Activated T-cell treated with anti-CD3 and anti-CD28 coated beads, Interleukin-2, amount 50 U/mL, for 4 hours (primary cell): ENCODE data around the gene CLIP3. TPM values are rescaled to one million over a fixed set of nuclear protein-coding genes. Genes with fewer than 3 reads are reported as not detected.

Source experiments
- ATAC-seq, 2 donors: fragments of 200-7000 bp; cut with Tn5 transposase; one replicate each; pipeline ENCODE4 v1.10.0; 2021
- DNase-seq: peaks from one replicate; pipeline ENCODE4 v3.0.0-alpha.2; 2020
- H3K27me3 Mint-ChIP-seq: one replicate; pipeline ENCODE4 v1.8.0; 2021; ENCODE audit warnings: low read depth, mixed read lengths
- H3K36me3 Mint-ChIP-seq: one replicate; pipeline ENCODE4 v1.8.0; 2022; ENCODE audit warnings: mixed read lengths; ENCODE audit not compliant: insufficient read depth
- H3K4me1 Mint-ChIP-seq: one replicate; pipeline ENCODE4 v1.8.0; 2021; ENCODE audit warnings: low read depth, mixed read lengths
- H3K4me3 Mint-ChIP-seq: one replicate; pipeline ENCODE4 v1.8.0; 2021; ENCODE audit warnings: mild to moderate bottlenecking, moderate library complexity, mixed read lengths
- H3K9me3 Mint-ChIP-seq: one replicate; pipeline ENCODE4 v1.8.0; 2021; ENCODE audit warnings: mixed read lengths
- total RNA-seq, 3 donors: library from RNA; stranded (reverse); gene quantifications; one replicate each; pipeline ENCODE4 v1.2.1, GENCODE V29; 2021

CLIP3 gene
- total RNA-seq, 3 donors from 2014 or later, result 0.33 to 1.4 (median 0.58) TPM

DNA sequence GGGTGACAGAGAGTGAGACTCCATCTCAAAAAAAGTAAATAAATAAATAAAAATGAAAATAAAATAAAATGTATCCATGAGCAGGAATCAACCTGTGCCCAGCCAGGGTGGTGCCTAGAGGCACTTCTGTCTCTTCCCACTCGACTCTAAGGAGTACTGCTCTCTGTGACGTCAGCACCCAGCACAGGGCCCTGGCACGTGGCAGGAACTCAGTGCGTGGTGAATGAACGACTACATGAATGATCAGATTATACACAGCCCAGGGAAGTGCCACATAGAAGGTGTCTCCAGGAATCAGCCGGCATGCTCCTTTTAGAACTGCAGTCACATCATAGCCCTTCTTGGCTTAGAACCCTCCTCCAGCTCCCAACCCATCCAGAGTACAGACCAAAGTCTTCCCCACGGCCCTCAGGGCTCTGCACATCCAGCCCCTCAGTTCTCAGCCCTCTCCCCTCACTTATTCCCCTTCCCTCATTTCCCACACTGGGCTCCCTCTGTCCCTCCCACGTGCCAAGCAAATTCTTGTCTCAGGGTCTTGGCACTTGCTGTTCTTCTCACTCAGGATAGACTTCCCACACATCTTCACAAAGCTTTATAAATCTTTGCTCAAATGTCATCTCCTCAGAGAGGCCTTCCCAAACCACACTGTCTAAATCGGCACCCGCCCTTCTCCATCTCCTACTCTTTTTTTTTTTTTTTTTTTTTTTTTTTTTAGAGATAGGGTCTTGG is 4.2 kb downstream of the CLIP3 start:
- ATAC-seq (no peak), DNase-seq (no peak)
- peaks cover 2% of the 10 kb centered on the region for H3K4me1 Mint-ChIP-seq
- peaks cover 2% of the 10 kb centered on the region for H3K27me3 Mint-ChIP-seq
- H3K9me3 Mint-ChIP-seq, result no peaks in the 10 kb centered on the region
- peaks cover 14% of the 10 kb centered on the region for H3K36me3 Mint-ChIP-seq
- H3K4me3 Mint-ChIP-seq, result no peak overlapping the region

DNA sequence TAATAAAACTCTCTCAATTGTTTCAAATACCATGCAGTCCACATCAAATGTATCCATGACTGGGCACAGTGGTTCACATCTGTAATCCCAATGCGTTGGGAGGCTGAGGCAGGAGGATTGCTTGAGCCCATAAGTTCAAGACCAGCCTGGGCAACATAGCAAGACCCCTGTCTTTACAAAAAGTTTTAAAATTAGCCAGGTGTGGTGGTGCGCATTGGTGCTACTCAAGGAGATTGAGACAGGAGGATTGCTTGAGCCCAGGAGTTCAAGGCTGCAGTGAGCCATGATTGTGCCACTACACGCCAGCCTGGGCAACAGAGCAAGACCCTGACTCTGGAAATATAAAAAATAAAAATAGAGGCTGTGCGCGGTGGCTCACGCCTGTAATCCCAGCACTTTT is 5.0 kb downstream of the CLIP3 start:
- DNase-seq, result no peak
- peaks cover 2% of the 10 kb centered on the region for H3K27me3 Mint-ChIP-seq
- ATAC-seq, result no peak
- no peak overlapping the region for H3K4me3 Mint-ChIP-seq
- peaks cover 19% of the 10 kb centered on the region for H3K36me3 Mint-ChIP-seq
- no peaks in the 10 kb centered on the region for H3K9me3 Mint-ChIP-seq
- H3K4me1 Mint-ChIP-seq, result peaks cover 2% of the 10 kb centered on the region

DNA sequence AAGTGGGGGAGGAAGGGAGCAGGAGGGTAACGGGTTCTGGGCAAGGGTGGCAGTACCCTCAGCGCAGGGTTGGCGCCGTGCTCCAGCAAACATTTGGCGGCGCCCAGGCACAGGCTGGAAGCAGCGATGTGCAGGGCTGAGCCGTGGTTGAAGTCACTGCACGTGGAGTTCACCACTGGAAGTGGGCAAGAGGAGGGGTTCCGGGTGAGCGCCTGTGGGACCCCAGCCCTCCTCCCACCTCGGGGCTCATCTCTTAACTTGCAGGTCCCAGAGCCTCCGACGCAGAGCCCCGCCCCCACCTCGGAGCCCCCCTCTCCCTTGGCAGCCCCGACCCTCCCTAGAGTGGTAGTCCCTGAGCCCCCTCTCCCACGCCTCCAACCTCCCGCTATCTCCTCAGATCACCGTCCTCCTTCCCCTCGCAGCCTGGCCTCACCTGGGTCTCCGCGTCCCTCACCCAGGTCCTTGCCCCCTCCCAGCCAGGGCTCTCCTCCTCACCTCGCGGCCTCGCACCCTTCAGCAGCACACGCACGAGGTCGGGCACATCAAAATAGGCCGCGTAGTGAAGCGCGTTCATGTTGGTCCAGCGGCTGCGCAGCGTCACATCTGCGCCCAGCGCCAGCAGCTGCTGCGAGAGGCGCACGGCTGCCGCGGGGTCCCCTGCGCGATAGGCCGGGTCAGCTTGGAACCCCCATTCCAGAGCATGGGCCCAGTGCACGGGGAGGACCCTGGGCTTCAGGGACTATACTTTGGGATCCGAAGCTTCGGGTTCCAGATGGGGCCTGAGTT is 6.4 kb downstream of the CLIP3 start:
- ATAC-seq (no peak), DNase-seq (no peak)
- H3K36me3 Mint-ChIP-seq, result peaks cover 19% of the 10 kb centered on the region
- no peaks in the 10 kb centered on the region for H3K27me3 Mint-ChIP-seq
- H3K4me3 Mint-ChIP-seq, result no peak overlapping the region
- no peaks in the 10 kb centered on the region for H3K4me1 Mint-ChIP-seq
- H3K9me3 Mint-ChIP-seq, result no peaks in the 10 kb centered on the region

DNA sequence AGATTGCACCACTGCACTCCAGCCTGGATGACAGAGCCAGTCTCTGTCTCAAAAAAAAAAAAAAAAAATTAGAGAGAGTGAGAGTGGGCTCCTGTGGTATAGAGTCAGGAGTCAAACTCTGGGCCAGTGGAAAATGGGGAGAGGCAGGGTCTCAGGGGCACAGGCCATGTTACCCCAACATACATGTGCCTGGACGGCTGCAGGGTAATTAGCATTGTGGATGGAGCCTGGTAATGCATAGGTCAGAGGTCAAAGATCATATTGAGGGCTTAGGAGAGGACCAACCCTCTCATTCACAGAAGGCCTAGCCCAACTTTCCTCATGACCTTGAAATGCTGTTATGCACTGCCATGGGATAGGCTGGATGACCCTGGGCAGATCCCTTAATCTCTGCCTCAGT is 7.1 kb downstream of the CLIP3 start:
- no peaks in the 10 kb centered on the region for H3K4me1 Mint-ChIP-seq
- no peak for ATAC-seq

DNA sequence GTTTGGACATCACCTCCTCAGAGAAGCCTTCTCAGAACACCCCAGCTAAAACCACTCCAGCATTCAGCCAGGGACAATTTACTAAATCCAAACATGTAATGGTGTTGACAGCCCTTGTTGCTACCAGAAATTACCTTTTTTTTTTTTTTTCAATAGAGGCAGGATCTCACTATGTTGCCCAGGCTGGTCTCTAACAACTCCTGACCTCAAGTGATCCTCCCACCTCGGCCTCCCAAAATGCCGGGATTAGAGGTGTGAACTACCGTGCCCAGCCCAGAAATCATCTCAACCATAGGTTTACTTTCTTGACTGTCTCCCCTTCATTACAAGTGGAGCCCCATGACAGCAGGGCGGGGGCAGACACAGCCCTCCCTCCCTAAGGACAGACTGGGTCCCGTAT is 9.2 kb downstream of the CLIP3 start:
- Mint-ChIP-seq H3K4me3 (no peak overlapping the region), H3K4me1 (no peaks in the 10 kb centered on the region), H3K9me3 (no peaks in the 10 kb centered on the region), H3K27me3 (no peaks in the 10 kb centered on the region), H3K36me3 (peaks cover 12% of the 10 kb centered on the region)
- ATAC-seq (no peak), DNase-seq (no peak)

More for the DNA sequence above, 7.1 kb downstream of the CLIP3 start:
- H3K36me3 Mint-ChIP-seq, result peaks cover 16% of the 10 kb centered on the region
- H3K27me3 Mint-ChIP-seq, result no peaks in the 10 kb centered on the region
- no peak overlapping the region for H3K4me3 Mint-ChIP-seq
- no peak for DNase-seq
- H3K9me3 Mint-ChIP-seq, result no peaks in the 10 kb centered on the region

DNA sequence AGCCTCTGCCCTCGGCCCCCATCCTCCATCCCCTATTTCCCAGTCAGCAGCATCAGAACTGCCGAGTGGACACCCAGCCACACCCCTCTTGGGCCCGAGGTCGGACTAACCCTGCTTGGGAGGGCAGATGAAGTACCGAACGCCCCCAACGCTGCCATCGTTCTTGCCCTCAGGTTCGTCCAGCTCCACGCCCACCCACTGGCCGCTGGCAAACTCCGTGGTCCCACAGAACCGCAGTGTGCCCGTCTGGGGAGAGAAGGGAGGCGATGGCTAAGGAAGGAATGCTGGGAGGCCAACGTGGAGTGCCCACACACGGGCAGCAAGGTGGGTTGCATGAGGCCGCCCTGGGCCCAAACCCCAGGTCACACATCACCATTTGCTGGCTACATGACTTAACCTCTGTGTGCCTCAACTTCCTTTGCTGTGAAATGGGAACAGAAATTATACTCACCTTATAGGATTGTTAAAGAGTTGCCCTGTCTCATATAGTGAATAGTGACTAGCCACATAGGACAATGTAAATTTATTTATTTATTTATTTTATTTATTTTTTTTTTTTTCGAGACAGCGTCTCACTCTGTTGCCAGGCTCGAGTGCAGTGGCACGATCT is 13.5 kb downstream of the CLIP3 start:
- Mint-ChIP-seq H3K36me3 (peaks cover 12% of the 10 kb centered on the region), H3K4me3 (no peak overlapping the region), H3K9me3 (no peaks in the 10 kb centered on the region), H3K27me3 (no peaks in the 10 kb centered on the region), H3K4me1 (peaks cover 13% of the 10 kb centered on the region)
- ATAC-seq (no peak), DNase-seq (no peak)

DNA sequence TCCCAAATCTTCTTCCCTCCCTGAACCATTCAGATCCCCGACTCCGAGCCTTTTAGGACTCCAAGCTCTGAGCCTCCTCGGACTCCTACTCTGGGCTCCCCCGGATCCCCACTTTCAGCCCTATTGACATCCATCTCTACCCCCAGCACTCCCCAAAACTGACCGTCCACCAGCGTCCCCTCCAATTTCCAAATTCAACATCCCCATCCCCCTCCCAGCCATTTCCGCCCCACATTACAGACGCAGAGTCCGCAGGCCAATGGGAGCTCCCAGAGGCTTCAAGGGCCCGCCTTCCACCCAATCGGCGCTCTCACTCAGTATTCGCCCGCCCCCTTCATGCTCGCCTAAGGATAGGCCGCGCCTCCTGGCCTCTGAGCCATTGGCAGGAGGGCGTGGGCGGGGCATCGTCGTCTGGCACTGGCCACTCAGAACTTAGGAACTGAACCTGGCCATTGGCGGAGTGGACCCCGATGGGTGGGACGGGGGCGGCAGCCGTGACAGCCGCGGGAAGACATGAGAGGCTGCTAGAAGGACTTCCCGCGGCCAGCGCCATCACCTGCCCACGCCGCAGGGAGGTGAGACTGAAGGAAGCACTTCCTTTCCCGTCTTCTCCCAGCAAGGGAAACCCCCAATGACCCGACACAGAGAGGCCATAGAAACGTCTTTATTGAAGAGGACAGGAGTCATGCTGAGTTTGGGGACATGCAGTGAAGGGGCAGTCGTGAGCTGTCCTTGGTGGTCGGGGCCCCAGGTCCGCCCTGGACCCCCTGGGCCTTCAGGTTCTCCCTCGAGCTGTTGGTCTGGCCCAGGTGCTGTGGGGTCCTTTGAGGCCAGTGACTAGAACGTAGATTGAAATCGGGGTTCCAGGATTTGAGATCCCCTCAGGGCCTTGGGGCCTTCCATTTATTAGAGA is 18.4 kb downstream of the CLIP3 start, which contains the start of gene ALKBH6:
Gene ALKBH6 (minus strand): TSS at position 202 of the 913 bp plus-strand sequence. CDS start 816 bp downstream, outside the sequence.
- ATAC-seq, result peak; percentile 98 to 99

DNA sequence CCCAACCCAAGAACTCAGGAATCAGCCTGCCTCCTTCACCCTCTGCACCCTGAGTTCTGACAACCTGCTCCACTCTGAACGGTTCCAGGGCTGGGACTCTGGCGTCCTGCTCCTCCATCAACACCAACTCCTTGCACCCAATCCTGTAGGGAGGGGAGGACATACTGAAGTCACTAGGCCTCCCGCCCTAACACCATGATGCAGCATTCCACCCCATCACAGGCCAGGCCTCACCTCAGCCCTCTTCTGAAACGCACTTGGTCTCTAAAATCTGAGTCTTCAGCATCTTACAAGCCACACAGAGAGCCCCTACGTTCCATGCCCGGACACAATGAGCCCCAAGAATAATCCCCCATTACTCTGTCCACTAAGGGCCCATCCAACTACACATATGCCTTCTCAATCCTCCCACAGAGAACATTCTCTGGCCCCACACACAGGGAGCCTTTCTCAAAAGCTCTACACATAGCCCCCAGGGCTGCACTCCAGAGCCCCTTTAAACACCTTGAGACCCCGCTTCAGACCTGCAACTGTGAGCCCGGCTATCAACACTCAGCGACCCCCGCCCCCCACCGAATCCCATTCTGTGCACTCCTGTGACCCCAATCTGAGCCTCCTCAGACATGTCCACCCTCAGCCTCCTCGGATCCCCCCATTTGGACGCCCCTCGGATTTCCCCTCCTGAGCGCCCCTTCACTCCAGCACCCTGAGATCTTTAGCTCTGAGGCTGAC is 19.2 kb downstream of the CLIP3 start:
- no peaks in the 10 kb centered on the region for H3K36me3 Mint-ChIP-seq
- H3K4me1 Mint-ChIP-seq, result peaks cover 42% of the 10 kb centered on the region
- ATAC-seq (no peak), DNase-seq (no peak)
- H3K27me3 Mint-ChIP-seq, result no peaks in the 10 kb centered on the region
- H3K4me3 Mint-ChIP-seq, result peak overlapping the region; percentile 97
- H3K9me3 Mint-ChIP-seq, result no peaks in the 10 kb centered on the region

More for the DNA sequence above, 18.4 kb downstream of the CLIP3 start, which contains the start of gene ALKBH6:
- peak within 1 kb of the TSS; percentile 97 for H3K4me3 Mint-ChIP-seq
- H3K4me1 Mint-ChIP-seq, result peaks cover 37% of the 10 kb centered on the region
- no peaks in the 10 kb centered on the region for H3K36me3 Mint-ChIP-seq
- peak; percentile 99 for DNase-seq
- H3K9me3 Mint-ChIP-seq, result no peaks in the 10 kb centered on the region
- H3K27me3 Mint-ChIP-seq, result no peaks in the 10 kb centered on the region

DNA sequence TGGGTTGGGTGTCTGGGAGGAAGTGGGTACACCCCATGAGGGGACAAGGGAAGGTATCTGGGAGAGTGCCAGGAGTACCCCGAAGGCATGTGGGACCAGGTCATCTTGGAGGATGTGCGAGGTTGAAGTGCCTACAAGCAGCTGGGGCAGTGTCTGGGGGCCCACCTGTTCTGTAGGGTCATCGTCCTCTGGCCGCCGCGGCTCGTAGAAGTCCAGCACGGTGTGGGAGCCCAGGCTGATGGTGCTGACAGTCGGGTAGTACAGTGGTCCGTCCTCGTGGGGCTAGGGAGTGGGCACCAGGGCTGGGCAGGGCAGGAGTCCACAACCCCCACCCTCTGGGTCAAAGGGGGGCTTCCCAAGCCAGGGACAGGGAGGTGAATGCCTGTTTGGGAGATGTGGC is 22.3 kb downstream of the CLIP3 start:
- ATAC-seq (no peak), DNase-seq (no peak)
- Mint-ChIP-seq H3K9me3 (no peaks in the 10 kb centered on the region), H3K27me3 (no peaks in the 10 kb centered on the region), H3K36me3 (no peaks in the 10 kb centered on the region), H3K4me3 (peak overlapping the region; percentile 38), H3K4me1 (peaks cover 38% of the 10 kb centered on the region)

DNA sequence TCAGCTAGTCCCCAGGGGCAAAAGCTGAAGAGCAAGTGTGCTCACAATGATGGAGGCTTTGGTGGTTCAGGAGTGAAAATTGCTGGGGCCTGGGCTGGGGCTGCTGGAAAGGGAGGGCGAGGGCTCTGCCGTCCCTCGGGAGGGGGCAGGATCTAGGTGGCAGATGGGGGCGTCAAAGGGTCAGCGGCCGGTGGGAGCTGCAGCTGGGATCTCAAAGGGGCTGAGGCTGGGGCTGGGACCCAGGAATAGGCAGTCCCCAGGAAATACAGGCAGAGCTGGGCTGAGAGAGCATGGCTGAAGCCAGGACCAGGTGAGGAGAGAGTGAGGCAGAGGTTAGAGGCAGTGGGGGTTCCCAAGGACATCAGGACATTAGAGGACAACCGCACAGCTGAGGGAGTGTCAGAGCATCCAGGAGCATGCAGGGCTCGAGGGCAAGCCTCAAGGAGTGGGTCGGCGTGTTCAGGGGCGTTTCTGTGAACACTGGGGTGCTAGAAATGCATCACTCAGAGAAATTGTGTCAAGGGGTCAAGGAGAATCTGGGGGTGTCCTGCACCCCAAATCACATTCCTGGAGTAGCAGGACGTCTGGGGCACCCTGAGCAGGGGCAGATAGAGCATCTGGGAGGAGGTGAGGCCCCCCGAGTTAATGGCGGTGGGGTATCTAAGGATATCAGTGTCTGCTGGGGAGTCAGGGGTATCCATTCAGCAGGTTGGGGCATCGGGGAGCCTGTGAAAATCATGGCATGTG is 22.9 kb downstream of the CLIP3 start:
- Mint-ChIP-seq H3K4me1 (peaks cover 34% of the 10 kb centered on the region), H3K36me3 (no peaks in the 10 kb centered on the region), H3K27me3 (no peaks in the 10 kb centered on the region), H3K4me3 (peak overlapping the region; percentile 45), H3K9me3 (no peaks in the 10 kb centered on the region)
- no peak for ATAC-seq
- DNase-seq, result no peak

DNA sequence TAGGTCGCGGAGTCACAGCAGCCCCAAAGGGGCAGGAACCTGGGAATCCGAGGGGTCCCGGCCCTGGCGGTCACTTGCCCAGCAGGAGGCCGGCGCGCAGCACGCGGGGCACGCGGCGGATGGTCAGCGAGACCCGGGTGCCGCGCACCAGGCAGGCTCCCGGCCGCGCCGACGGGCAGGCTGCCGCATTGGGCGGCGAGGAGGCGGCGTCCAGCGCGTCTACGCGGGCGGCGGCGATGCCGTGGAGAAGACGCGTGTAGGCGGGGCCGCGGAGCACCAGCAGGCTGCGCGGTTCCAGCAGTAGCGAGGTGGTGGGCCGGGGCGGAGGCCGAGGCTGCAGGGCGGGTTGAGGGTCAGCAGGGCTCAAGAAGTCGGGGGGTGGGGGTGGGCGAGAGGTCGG is 23.5 kb downstream of the CLIP3 start:
- H3K4me1 Mint-ChIP-seq, result peaks cover 29% of the 10 kb centered on the region
- DNase-seq (peak; percentile 26), ATAC-seq (peak; percentile 19 to 32)
- no peaks in the 10 kb centered on the region for H3K27me3 Mint-ChIP-seq
- no peaks in the 10 kb centered on the region for H3K9me3 Mint-ChIP-seq
- no peaks in the 10 kb centered on the region for H3K36me3 Mint-ChIP-seq
- peak overlapping the region; percentile 45 for H3K4me3 Mint-ChIP-seq

DNA sequence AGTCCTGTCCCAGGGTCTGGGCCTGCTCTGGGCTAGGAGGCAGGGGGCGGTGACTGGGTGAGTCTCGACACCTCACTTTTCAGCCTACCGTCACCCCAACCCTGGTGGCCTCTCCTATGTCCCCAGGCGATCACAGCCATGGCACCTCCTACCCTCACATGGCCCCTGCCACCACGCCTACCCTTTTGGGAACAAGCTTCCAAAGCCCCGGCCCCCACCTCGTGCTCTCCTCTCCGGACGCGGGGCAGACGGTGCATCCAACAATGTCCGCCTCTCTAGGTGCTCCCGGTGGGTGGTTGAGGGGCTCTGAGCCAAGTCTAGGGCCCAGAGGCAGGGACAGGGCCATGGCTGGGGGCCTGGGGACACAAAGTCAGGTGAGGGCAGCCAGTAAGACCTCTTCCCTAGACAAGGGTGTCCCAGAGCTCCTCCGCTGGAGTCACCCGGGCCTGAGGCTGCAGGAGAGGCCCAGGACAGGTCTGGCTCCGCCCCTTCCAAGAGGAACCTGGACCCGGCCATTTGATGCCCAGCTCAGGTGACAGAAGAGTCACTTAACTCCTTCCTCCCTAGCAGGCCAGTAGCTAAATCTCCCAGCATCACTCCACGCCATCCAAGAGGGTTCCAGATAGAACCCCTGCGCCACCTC is 24.2 kb downstream of the CLIP3 start, which contains the start of gene SYNE4:
Gene SYNE4 (minus strand): TSS at position 478 of the 643 bp plus-strand sequence. CDS start 132 bp downstream, at position 346.
- no peaks in the 10 kb centered on the region for H3K36me3 Mint-ChIP-seq
- DNase-seq (no peak), ATAC-seq (no peak)

More for the DNA sequence above, 24.2 kb downstream of the CLIP3 start, which contains the start of gene SYNE4:
- no peaks in the 10 kb centered on the region for H3K9me3 Mint-ChIP-seq
- peak within 1 kb of the TSS; percentile 45 for H3K4me3 Mint-ChIP-seq
- H3K4me1 Mint-ChIP-seq, result peaks cover 21% of the 10 kb centered on the region
- H3K27me3 Mint-ChIP-seq, result no peaks in the 10 kb centered on the region
